Right kidney (tissue), 1 donor: ENCODE results near the gene HES4.

Experiments
- DNase-seq: peaks from one replicate; pipeline ENCODE4 v3.0.0-alpha.2; 2016

HES4 gene

DNA sequence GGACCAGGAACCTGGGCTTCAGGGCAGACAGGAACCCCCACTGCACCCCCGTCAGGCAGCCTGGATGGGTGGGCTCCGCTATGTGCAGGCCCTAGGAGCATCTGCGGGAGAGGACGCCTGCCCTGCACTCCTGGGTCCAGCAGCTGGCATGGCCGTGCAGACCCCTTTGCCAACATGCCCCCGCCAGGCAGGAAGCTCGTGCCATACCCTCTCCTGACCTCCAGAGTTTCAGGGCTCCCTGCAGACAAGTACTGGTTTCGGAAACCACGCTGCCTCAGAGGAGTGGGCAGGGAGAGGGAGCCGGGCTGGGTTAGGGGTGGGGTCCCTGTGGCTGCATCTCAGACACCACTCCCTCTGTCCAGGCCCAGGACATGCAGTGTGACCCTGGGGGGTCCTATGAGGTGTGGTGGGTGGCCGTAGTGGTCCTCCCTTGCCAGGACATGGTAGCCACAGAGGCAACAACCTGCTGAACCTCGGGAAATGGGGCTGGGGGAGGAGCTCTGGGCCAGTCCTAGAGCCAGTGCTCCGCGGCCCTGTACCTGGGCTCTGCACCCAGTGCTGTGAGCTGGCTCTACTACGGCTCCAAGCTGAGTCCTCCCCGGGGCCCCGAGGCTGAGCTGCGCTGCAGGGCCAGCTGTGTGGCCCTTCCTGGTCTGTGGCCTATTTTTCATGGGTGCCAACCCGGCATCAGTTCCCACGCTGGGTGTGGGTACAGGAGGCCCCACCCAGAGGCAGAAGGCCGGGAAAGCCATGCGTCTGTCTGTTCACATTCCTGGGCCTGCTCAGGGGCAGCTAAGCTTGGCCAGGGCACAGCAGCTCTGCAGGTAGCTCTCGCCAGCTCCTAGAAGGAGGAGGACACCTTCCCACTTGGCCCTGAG, 32.2 kb downstream of the HES4 start:
- no peak for DNase-seq

DNA sequence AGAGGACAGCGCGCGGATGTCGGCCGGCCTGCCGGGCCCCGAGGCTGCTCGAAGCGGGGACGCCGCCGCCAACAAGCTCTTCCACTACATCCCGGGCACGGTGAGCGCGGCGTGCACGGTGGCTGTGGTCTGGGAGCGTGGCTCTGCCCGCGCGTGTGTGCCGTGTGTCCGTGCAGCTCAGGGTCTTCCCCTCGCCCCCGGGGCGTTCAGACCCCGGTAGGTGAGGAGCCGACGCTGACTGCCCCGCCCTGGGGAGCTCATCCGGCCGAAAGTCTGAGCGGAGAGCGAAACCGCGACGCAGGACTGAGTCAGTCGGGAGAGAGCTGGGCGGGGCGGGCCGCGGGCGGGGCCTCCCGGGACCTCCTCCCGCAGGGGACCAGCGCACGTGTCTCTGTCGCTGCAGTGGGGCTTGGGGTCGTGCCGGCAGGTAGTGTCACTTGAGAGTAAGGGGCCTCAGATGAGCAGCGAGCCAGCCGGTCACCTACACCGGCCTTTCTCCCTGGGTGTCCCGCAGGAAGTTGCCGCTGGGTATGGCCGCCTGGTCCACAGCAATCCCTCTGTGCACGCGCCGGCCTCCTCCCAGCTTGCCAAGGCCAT, 33.1 kb downstream of the HES4 start:
- peak; percentile 75 for DNase-seq

DNA sequence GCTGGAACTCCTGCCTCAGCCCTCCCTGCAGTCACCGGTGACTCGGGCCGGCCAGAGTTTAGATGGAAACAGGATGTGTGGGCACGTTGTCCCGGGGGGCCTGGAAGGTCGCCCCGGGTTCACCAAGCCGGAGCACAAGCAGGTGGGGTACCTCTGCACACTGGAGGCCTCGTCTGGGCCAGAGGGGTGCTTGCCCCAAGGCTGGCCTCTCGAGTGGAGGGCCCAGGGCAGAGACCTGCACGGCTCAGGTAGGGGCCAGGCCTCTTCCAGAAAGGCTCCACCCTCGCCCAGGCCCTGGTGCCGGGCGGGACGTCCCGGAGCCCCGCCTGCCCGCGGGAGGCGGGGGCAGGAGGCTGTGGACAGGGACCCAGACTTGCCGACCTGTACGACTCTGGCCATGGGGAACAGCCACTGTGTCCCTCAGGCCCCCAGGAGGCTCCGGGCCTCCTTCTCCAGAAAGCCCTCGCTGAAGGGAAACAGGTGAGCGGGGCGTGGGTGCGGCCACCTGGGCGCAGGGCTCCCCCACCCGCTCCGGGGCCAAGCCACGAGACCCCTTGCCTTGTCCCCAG, 33.7 kb downstream of the HES4 start, which contains the start of gene PLEKHN1:
TSS of gene PLEKHN1 (plus strand) at position 348 of the 569 bp plus-strand sequence. CDS start at position 398, 50 bp downstream.
- no peak for DNase-seq

DNA sequence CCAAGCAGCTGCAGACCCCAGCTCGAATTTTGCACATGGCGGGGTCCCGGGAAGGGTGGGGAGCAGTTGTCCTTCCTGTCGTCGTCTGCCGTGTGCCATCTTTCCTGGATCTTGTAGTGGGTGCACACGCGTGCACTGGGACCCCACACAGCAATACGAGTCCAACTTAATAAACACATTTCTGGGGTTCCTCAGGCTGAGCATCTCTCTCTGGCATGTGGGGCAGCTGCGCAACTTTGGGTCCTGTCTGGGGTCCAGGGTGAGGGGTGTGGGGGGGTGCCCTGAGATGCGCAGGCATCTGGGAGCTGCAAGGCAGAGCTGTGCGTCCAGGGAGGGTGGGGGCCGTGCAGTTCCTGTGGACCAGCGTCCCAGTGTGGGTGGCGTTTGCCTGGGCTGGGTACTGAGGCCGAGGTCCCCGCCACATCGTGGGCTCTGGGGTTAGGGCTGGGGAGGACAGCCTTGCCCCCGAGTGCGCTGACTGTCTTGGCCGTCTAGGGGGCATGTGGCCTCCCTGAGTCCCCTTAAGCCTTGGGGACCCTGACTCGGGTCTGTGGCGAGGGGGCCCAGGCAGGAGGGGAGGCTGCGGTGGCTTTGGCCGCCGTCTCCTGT, 34.3 kb downstream of the HES4 start:
- no peak for DNase-seq

DNA sequence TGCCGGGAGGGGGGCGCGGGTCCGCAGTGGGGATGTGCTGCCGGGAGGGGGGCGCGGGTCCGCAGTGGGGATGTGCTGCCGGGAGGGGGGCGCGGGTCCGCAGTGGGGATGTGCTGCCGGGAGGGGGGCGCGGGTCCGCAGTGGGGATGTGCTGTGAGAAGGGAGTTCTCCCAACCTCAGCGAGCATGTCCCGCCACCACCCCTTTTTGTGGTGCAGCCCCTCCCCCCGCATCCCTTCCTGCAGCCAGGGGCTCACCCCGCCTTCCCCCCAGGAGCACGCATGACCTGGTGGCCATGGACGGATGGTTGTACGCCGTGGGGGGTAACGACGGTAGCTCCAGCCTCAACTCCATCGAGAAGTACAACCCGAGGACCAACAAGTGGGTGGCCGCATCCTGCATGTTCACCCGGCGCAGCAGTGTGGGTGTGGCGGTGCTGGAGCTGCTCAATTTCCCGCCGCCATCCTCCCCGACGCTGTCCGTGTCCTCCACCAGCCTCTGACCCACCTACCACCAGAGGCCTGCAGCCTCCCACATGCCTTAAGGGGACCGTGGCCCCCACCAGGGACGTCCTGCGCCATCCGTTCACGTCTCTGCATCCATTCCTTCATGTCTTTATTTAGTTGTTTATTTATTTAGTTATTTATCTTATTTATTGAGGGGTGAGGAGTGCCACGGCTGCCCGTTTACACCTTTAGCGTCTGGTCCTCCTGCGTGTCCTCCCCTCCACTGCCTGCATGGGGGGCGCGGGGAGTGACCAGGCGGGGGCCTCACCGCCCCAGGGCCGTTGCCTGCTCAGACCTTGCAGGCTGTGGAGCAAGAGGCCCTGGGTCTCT, 35.0 kb downstream of the HES4 start:
- DNase-seq, result no peak

DNA sequence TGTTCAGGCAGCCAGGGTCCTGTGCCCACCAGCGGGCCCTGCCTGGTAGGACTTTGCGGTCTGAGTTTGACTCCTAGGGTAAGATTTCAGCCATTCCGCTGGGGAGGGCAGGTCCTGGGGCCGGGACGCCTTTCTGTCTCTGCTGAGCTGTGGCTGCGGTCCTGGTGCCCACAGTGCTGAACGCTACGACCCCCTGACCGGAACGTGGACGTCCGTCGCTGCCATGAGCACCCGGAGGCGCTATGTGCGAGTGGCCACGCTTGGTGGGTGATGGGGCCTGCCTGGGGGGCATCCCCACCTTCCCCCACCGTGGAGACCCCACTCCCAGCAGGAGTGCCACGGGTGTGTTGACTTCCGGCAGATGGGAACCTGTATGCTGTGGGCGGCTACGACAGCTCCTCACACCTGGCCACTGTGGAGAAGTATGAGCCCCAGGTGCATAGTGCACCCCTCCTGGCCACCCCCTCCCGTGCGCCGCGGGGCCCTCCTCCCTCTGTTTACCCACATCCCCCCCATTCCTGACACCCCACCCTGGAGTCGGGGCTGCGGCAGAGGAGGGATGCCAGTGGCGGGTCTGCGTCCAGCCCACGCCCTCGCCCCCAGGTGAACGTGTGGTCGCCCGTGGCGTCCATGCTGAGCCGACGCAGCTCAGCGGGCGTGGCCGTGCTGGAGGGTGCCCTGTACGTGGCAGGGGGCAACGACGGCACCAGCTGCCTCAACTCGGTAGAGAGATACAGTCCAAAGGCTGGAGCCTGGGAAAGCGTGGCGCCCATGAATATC, 36.0 kb downstream of the HES4 start:
- no peak for DNase-seq

DNA sequence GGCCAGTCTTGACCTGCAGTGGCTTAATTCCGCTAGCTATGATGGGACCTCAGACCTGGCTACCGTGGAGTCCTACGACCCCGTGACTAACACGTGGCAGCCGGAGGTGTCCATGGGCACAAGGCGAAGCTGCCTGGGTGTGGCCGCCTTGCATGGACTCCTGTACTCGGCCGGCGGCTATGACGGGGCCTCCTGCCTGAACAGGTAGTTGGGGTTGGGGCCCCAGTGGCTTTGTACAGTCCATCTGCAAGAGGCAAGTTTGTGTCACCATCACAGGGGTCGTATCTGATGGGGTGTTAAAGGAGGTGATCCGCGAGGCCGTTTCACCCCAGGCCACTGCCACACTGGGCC, 36.6 kb downstream of the HES4 start:
- DNase-seq, result no peak

DNA sequence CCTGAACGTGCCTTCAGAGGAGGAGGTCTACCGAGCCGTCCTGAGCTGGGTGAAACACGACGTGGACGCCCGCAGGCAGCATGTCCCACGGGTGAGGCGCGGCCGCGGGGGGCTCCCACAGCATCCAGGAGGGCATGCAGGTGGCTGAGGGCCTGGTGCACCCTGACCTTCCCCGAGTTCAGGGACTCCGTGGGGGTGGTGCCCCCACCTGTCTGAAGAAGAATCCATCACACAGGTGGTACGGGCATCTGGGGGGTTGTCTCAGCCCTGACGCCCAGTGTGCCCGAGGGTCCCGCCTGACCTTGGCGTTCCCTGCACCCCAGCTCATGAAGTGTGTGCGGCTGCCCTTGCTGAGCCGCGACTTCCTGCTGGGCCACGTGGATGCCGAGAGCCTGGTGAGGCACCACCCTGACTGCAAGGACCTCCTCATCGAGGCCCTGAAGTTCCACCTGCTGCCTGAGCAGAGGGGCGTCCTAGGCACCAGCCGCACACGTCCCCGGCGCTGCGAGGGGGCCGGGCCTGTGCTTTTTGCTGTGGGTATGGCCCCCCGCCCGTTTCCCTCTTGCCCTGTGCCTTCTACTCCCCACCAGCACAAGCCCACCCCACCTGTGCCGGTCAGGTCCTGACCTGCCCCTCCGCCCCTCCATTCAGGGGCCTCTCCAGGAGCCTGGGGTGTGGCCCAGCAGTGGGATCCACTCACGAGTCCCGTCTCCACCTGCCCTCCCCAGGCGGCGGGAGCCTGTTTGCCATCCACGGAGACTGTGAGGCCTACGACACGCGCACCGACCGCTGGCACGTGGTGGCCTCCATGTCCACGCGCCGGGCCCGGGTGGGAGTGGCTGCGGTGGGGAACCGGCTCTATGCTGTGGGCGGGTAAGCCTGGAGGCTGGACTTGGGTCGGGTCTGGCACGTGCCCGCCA, 37.3 kb downstream of the HES4 start:
- no peak for DNase-seq

DNA sequence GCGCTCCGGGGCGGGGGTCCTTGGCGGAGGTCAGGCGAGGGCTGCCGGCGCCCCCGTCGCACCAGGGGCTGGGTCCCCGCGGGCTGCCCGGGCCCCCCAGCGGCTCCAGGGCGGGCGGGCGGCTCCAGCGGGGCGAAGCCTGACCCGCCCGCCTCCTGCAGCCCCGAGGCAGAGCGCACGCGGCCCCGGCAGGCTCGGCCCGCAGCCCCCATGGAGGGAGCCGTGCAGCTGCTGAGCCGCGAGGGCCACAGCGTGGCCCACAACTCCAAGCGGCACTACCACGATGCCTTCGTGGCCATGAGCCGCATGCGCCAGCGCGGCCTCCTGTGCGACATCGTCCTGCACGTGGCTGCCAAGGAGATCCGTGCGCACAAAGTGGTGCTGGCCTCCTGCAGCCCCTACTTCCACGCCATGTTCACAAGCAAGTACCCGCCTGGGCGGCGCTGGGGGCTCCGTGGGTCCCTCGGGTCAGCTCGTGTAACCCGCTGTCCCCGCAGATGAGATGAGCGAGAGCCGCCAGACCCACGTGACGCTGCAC, 38.7 kb downstream of the HES4 start:
- peak; percentile 54 for DNase-seq

DNA sequence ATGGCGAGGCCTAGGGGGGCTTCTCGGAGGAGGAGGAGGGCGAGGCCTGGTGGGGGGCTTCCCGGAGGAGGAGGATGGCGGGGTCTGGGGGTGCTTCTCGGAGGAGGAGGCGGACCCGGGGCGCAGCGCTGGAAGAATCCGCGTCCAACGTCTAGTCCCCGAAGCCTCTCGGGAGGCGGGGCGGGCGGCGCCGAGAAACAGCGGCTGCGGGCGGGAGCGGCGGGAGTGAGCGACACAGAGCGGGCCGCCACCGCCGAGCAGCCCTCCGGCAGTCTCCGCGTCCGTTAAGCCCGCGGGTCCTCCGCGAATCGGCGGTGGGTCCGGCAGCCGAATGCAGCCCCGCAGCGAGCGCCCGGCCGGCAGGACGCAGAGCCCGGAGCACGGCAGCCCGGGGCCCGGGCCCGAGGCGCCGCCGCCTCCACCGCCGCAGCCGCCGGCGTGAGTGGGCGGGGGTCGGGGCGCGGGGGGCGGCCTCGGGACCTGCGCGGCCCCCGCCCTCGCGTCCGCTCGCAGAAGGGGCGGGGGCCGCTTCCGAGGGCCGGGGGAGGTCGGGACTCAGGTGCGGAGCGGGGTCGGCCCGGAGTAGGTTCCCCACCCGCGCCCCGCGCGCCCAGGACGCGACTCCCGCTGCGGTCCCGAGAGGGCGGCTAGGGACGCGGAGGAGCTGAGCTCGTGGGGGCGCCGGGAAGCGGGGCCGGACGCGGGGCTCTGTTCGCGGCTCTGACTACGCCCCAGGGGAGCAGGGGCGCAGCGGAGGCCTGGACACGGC, 39.4 kb downstream of the HES4 start, which contains the start of gene KLHL17:
TSS of gene KLHL17 (plus strand) at position 222 of the 769 bp plus-strand sequence. CDS start at position 332, 110 bp downstream.
- DNase-seq, result peak; percentile 49

DNA sequence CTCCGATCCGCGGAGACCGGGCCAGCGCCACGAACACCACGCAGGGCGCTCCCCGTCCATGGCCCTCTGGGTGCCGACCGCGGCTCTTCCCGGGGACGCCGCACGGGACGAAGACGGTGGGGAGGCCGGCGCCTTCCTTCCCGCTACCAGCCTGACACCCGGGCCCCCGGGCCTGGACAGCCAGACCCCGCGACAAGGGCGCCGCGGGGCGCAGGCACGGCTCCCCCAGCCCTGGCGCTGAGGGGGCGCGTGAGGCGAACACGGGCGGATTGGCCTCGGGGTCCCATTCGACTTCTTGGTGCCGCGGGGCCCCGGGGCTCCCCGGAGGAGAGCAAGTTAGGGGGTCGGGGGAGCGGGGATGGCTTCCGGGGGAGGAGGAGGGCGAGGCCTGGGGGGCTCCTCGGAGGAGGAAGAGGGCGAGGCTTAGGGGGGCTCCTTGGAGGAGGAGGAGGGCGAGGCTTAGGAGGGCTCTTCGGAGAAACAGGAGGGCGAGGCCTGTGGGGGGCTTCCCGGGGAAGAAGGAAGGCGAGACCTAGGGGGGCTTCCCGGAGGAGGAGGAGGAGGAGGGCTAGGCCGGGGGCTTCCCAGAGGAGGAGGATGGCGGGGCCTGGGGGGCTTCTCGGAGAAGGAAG, 40.0 kb downstream of the HES4 start:
- no peak for DNase-seq

DNA sequence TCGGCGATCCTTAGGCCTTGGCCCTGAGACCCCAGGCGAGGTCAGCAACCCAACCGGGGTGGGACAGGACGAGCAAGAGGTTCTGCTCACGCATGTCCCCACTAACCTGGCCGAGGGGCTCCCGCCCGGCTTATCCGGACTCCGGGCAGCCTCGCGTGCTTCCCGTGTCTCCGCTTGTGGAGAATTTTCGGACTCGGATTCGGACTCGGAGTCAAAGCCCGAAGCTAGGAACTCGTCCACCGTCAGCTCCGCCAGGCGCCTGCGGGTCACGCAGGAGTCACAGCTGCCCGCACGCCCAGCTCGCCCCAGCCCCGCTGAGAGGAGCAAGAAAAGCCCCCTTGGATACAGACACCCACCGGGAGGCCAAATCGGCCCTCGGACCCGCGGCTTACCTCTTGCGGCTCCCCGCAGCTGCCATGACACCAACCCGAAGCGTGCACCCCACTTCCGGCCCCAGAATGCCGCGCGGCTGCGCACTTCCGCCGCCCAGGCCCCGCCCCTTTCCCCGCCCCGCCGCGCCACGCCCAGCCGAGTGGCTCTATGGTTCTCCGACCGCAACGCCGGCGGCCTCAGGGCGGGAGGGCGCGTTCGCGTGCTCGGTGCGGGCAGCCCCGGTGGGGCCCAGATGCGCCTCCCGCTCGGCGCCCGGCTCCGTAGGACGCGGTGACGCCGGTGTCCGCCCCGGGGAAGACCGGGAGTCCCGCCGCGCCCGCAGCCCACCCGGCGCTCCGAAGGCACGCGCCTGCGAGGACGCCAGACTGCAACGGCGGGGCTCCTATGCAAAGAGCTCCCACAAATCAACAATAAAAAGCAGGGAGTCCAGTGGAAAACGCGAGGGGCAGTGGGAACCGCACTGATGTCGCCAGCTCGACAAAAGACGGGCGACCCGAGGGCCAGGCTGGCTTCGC, 40.8 kb downstream of the HES4 start, which contains the start of gene NOC2L:
TSS of gene NOC2L (minus strand) at position 434 of the 908 bp plus-strand sequence. CDS start at position 418, 16 bp downstream.
- DNase-seq, result peak; percentile 83

DNA sequence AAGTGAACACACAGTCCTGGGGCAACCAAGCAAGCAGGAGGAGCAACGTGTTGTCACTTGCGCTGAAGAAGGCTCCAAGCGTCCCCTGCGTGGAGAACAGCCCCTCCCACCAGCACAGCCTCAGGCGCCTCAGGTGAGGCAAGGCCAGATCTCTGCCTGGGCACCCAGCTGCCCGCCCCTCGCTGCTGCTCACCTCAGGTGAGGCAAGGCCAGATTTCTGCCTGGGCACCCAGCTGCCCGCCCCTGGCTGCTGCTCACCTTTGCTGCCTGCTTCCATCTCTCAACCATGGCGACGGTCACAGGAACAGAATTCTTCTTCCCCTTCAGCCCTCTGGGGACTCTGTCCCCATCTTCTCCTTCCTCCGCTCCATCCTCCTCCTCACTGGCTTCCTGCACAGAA, 43.3 kb downstream of the HES4 start:
- DNase-seq, result no peak

DNA sequence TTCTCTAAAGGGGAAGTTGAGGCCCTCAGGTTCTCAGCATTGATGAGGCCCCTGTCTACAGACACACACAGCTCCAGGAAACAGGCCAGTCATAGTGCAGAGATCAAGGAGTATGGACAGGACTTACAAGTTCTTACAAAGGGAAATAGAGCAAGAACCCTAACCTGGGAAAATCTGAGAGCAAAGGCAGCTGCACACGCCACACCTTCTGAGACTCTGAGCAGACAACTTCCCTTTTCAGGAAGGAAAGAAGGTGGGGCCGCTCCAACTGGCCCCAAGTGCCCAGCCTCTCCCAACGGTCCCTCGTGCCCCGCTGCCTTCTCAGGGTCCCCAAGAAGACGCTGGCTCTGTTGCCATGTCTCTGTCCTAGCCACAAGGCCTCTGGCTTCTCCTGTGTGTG, 44.4 kb downstream of the HES4 start:
- no peak for DNase-seq

DNA sequence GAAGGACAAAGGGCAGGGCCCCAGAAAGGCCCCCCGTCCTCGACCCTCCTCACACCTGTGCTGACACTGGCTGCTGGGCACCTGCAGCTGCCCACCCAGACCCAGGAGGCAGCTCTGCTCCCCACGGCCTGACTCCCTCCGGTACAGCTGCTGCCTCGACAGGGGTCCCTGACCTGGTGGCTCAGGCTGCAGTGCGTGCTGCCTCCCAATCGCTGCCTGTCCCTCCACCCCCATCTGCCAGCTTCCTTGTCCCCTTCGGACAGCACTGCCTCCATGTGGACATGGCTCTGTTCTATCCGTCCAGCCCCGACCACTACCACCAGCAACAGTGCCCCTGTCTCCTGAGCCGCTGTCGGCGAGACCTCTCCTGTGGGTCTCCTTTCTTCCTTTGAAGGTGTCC, 45.0 kb downstream of the HES4 start:
- no peak for DNase-seq

DNA sequence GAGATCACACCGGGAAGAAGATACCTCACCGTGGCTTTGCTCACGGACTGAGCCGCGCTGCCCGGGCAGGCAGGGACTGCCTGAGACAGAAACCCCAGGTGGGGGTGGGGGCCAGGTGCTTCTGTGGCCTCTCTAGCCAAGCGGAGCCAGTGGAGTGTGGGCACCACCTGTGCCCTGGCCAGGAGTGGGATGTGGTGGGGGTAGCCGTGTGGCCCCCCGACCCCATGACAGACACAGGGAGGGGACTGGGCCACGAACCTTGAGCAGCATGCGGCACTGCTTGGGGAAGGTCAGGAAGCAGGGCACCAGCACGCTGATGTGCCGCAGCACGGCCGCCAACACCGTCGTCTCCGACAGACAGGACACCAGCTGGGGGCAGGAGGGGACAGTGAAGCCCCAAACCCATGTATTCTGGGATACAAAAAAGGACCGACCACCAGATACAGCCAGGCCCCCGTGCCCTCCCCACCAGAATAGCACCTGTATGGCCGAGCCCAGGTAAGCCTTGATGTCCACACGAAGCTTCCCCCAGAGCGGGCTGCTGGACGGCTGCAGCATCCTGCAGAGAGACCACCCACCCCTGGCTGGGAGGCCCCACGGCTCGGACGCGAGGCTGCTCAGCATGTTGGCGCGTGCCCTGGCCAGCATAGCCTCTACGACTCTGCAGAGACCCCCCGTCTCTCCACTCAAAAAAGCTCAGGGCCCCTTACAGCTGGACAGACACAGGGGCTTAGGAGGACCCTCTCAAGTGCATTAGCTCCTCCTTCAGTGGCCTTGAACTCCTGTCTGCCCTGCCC, 46.2 kb downstream of the HES4 start:
- DNase-seq, result no peak
